GM19239 (cell line): Measurements from ENCODE around the gene NXN.
A peak's percentile ranks its signal among the peaks of the same experiment; 100 is the strongest.
"Not testable (repeated sequence)": the region's sequence is repeated elsewhere in the genome, so short reads cannot be mapped to it uniquely, and the experiment has no call there.

Experiments used
- DNase-seq: peaks from one replicate; pipeline ENCODE4 v3.0.0; 2011; ENCODE audit warnings: low spot score; ENCODE audit not compliant: insufficient read length
- FAIRE-seq: peaks from 2 replicates; lab custom pipeline; 2011; peaks lifted over from hg19 to GRCh38; lab: Jason Lieb, UNC

The NXN gene

DNA sequence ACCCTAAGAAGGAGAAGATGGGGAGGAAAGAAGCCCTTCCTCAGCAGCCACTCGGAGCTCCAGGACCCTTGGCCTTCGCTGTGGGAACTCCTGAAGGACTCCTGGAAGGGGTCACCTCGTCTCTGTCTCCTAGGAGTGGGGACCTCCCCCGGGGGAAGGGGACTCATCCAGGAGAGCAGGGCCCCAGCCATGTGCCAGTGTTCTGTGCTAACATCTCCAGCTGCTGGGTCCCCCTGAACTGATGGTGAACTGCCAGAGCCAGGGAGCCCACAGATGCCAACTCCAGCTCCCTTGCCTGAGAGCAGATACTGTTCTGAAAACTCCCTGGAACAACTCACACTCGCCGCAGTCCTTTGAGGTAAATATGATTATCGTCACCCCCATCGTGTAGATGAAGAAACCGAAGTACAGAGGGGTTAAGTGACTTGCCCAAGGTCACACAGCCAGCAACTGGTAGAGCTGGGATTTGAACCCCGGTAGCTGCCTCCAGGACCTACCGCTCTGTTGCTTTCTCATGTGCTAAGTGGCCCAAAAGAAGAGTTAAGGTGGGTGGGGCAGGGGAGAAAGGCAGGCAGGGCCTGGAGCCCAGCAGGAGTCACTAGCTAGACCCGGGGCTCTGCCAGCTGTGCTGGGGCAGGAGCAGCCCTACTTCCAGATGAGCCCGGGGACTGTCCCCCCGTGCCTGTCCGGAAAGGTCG, 27.9 kb upstream of the NXN start:
- DNase-seq (no peak), FAIRE-seq (no peak)

DNA sequence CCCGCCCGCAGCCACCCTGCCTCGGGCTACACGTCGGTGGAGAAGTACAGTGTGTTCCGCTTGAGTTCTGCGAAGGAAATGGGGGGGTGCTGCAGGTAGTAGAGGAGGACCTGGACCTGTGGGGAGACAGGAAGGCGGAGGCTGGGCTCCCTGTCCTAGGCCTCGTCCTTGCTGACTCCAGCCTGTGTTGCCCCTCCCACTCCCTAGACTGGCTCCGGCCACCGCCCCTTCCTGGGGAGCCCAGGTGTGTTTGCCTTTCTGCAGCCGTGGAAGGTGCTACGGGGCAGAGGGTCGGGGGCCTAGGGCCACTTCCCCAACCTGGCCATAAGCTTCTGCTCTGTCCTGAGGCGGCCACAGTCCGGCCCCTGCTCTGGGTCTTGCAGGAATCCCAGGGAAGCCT, 26.5 kb upstream of the NXN start:
- FAIRE-seq (no peak), DNase-seq (no peak)

DNA sequence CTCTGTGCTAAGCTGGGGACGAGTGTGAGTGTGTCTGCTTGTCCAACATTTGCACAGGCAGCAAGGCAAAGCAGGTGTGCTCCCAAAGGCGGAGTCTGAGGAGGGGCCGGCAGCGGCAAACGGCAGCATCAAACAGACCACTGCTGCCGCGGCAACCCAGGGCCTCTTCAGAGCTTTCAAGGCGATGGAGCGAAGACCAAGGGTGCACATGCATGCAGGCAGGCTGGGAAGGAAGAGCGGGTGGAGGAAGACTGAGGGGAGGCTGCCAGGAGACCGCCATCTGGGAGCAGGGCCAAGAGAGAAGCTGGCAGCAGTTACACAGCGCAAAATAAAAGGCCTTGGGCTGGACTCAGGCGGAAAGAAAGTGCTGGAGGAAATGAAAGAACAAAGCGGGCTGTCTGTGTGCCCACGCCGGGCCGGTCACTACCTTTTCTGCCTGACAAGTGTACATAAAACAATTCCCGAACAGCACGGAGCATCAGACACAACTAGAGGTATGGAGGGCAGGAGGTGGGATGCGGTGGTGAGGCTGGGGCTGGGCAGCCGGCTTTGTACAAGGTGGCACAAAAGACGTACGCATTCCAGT, 25.9 kb upstream of the NXN start:
- DNase-seq (no peak), FAIRE-seq (no peak)

DNA sequence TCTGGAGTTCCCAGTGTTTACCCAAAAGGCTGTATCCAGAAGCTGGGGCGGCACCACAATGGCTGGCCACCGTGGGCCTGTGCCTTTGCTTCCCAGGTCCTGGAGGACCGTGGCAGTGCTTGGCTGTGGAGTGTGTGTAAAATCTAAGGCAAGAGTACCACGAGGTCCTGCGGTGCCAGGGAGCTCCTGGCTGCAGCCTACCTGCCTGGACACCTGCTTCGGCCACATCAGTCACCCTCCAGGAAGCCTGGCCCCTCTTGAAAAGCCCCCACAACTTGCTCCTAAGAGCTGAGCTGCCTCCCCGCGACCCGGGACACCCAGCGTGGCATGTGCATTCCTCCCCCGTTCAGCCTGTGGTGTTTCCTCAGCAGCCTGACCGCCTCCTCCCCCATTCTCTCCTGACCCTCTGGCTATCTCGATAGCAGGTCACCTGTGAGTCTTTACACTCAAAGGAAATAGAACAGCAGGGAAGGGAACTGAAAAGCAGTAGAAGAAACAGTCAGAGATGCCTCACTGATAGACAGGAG, 25.3 kb upstream of the NXN start:
- no peak for DNase-seq
- no peak for FAIRE-seq

DNA sequence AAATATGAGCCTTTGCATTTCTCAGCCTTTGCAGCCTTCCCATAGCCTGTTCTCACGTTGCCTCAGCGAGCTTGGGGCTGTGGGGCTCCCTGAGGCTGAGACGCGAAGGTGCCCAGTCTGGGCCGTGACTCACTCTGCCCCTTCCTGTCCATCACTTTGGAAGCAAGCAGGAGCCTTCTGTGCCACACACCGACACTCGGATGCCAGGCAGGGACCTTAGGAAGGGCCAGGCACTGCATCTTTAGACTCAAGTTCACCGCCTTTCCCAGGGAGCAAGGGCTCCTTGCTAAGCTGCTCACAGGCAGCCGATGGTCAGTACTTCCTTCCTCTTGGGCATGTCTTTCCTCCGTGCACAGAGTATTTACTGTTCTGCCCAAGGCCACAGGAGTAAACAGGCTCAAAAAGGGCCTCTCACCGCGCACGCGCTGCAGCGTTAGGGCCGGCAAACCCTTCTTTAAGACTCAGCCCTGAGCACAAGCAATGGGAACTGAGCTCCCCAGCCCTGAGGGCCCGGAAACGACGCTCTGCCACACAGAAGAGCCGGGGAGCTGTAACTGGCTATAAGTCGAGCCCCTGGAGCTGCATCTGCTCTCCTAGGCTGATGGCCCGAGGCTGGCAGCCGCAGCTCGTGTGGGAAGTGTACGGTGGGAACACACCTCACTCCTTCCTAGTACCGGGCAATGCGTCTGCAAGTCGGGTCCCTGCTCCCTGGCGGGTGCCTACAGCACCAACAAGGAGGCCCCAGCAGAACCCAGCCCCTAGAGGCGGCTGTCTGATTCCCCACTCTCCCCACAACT, 24.6 kb upstream of the NXN start:
- FAIRE-seq (no peak), DNase-seq (no peak)

DNA sequence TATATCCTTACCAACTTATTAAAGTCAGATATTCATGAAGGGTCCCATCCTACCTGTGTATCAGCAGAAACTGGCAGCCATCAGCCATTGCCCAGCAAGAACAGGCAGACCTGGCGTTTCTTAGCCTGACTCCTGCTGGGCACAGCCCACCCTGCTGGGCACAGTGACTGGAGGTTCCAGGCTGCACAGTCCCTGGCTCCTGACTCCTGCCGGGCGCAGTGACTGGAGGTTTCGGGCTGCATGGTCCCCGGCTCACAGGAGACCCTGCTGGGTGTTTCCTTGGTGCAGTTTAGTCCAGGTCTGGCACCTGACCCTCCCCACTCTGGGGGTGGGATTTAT, 24.0 kb upstream of the NXN start:
- DNase-seq (no peak), FAIRE-seq (no peak)

DNA sequence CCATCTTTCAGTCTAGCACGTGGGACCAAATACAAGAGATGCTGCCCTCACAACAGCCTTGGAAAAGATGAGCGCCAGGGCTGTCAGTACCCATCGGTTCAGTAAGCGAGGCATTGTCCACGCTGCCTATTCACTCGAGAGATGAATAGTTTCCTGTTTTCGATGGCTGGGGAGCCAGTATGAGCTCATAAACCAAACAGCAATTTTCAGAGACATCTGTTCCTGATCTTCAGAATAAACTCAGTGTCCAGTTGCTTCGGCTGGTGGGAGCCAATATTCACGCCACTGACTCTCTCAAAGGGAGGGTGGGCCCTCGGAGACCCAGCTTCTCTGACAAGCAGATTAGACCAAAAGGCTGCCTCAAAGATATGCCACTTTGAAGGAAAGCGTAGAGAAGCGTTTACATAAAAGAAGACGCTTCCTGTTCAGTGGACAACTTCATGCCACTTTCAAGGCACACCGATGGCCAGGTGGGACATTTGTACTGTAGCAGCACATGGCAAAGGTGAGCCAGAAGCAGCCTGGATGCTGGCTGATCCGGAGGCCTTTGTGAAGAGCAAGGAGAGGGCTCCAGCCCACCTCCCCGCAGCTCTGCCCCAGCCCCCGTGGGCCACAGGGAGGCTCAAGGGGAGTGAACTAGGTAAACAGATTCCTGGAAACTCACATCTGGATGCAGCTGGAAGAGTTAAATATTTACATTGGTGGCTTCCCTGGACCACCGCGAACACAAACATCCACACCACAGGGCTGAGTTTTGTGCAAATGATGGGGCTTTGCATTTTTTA, 23.4 kb upstream of the NXN start:
- FAIRE-seq: no peak
- no peak for DNase-seq

DNA sequence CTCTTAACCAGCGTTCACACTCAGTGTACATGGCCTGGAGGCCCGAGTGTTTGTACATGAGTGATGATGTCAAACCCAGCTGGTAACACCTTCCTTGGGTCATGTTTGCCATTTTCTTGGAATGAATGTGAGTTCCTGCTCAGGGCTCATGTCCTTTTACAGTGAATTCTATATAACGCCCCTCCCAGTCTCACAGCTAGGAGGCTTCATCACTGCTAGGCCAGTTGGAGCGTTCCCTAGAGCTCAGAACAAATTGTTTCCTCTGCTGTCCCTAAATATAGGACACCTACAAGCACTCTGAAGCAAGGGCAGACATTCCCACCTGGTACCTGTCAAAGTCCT, 22.8 kb upstream of the NXN start:
- DNase-seq (no peak), FAIRE-seq (no peak)

DNA sequence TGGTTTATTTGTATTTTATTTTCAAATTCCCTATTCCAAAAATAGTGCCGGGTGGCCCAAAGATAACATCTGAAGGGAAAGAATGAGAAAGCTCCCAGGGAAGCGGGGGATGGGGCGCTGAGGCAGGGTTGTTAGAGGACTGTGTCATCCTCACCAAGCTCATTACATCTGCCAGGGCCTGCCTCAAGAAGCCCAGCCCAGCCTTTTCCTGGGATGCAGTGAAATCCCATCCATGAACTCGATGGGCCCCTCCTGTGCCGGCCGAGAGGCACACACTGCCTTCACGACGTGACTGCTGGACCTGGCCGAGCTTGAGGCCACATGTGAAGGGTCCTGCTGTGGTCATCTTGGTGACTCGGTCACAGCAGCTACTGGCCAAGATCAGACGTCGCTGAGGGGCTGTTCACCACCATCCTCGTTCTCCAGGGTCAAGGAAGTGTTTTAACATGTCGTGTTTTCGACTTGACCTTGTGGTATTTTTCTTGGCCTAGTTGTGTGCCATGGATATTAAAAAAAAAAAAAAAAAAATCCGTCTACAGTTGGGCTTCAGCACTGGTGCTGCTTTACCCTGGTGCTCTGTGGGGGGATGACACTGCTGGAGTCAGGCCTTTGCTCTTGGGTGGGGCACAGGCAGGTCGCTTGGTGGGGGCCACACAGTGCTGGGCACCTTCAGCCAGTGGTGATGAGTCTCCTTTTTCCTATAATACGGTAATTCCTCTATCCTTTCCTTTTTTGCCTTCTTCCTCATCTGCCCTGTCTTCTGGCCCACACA, 22.2 kb upstream of the NXN start:
- FAIRE-seq: no peak
- no peak for DNase-seq

DNA sequence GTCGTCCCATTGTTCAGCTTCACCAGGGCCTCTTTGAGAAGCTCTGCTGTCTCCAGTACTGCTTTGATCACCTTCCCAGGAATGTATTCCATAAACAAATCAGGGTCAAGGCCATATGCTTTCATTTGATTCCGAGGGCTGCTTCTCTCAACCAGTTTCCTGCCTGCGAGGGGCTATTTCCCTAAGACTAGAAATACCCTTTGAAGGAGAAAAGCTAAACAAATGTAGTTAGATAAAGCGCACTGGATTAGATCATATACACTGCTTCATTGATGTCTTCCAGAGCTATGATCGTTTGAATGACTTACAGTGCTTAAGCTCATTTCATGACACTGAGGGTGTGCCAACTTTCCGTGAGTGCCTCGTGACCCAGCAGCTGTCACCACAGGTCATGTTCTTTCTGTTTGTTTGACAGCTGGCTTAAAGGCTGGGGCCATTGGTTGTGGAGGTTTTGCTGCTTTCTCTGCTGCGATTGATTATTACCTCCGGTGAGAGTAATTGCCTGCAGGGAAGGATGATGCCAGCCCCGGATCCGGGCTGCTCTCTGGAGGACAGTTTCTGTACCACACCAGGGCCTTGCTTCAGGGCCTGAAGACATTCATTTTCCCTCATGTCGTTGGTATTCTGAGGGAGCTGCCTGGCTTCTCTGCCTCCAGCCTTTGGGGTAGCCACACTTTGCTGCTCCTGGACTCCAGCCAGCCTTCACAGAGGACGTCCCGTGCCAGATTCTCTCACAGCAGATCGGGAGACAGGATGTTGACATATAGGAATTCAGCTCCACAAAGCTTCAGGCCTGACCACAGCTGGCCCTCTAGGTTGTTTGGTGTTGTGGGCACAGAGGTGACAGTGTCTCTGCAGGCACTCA, 21.3 kb upstream of the NXN start:
- DNase-seq (no peak), FAIRE-seq (no peak)

DNA sequence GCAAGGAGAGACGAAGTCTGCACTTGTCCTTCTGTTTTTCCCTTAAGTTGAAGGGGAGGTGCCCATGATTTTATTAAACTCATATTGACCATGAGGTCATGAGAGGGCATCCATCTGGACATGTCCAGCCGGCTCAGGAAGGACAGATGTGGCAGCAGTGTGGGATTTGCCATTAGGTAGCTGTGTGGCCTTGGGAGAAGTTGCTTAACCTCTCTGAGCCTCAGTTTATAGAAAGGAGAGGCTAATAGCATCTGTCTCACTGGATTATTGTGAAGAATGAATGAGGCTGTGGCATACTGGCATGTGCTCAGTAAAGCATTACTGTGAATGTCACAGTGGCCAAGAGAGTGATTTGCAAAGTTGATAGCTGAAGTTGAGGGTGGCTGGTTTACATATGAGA, 18.5 kb upstream of the NXN start:
- DNase-seq (no peak), FAIRE-seq (no peak)

DNA sequence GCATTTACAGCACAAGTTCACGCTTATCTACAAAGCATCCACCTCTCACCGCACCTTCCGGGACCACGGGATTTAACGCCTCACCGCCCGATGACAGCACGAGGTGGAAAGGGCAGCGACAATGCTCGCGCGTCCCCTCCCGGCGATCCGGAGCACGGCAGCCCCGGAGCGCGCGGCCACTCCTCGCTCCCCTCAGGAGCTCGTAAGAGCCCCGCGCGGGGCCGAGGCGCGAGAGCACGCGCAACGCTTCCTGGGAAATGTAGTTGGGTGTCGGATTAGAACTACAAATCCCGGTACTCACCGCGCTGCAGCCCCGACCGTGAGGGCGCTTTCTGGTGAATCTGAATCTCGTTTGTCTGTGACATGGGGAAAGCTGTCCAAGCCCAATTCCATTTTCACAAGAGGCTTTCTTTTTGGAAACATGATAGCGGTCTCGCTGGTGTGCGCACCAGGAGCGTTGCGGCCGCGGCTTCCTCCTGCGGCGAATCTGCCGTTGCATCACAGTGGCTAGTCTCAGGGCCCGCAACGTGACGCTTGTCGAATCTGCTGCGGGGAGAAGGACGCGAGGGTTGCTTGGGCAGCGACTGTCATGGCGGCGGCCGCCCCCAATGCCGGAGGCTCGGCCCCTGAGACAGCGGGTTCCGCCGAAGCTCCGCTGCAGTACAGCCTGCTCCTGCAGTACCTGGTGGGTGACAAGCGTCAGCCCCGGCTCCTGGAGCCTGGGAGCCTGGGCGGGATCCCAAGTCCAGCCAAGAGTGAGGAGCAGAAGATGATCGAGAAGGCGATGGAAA, 17.2 kb upstream of the NXN start, which contains the start of gene TIMM22:
Gene TIMM22, plus strand, starts transcription at position 576 of the 791 bp plus-strand sequence. Its CDS starts 14 bp downstream, at position 590.
- DNase-seq: peak; percentile 95
- peak; percentile 89 for FAIRE-seq

DNA sequence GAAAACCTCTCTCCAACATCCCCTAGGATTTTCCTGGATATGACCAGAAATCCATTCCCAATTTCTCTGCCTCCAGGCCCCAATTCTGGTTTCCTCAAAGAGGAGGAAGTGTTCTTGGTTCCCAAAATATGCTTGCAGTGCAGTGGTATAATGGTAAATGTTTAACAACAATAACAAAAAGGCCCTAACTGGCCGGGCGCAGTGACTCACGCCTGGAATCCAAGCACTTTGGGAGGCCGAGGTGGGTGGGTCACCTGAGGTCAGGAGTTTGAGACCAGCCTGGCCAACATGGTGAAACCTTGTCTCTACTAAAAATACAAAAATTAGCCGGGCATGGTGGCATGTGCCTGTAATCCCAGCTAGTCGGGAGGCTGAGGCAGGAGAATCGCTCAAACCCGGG, 15.7 kb upstream of the NXN start:
- FAIRE-seq, DNase-seq: not testable (repeated sequence)

DNA sequence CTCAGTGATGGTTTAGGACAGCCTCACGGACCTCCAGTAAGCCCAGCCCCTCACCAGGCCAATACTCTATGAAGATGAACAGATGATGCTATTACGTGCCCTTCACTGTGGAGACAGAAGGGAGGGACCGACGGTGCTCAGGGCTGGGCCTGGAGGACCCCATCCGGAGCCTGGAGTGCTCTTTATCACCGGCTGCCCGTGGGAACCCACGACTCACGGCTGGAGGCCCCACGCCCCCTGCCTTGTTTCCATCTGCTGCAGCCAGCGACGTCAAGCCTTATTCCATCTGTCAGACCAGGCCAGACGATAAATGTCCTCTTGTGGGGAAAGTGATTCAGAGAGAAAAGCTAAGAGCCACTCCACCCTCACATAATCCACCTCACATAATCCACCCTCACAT, 13.4 kb upstream of the NXN start:
- no peak for DNase-seq
- FAIRE-seq: no peak

DNA sequence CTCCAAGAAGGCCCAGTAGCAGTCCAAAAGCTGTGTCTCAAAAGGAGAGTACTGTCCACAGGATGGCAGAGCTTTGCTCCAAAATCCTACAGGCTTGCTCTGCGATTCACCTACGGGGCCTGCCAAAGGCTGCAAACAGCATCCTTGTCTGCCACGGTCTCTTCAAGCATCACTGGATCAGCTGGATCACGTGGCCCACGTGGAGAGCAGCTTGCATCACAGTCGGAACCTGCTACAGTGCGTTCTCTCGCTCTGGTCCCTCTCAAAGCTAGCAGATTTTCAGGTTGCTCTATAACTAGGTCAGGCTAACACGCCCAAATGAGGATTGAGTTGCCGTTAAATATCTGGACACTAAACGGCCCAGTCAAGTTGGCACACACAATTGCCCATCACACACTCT, 9.0 kb upstream of the NXN start:
- no peak for FAIRE-seq
- DNase-seq: no peak

DNA sequence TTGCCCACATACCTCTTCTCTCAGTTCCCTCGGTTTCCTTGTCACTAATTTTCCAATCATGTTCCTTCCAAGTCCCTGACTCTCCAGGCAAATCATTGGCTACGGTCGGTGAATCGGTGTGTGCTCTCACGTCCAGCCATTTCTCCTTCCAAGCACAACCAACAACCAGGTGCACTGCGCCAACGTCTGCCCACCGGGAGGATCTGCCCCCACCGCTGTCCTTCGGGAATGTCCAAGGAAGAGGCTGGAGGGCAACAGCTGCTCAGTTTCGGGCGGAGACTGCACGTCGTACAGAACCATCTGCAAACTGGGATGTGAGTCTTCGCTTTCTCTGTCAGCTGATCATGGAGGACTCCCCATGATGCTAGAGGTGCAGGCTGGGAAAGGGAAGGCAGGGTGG, 8.4 kb upstream of the NXN start:
- DNase-seq: no peak
- no peak for FAIRE-seq

DNA sequence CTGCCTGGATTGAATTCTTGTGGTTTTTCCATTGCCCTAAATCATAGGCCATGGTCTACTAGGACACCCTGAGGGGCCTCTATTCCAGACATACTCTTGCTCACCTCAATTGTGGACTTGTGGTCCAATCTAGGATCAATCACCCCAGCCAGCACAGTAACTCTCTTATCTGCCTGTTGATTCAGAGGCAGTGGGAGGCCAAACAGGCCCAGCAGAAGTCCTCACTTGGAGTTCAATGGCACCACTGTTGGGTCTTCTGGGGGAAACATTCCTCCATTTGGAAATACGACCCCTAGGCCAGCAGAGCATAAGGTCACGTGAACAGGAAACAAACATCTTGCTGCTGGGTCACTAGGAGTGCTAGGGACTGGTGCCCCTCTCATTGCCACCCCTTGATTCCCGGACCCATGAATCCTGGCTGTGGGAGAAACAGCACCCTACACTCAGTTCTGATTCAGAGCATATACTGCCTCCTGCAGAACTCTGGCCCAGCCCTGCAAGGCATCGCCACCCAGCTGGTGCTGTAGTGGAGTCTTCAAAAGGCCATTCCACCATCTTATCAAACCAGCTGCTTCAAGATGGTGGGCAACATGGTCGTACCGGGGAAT, 6.8 kb upstream of the NXN start:
- no peak for FAIRE-seq
- DNase-seq: no peak

DNA sequence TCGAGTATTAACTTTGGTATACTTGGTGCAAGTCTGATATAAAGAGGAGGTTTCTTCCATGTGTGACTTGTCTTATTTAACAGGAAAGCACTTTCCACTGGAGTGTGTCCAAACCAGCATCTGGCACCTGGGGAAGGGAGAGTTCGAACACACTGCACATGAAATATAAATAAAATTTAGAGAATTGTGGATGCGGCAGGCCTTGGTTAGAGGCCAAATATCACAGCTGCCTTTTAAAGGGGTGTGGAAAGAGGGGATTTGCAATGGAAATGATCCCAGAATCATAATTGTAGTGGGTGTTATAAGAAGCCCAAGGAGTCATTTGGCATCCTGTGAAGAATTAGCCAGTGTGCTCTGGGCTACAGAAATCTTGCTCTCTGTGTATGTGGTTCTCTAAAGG, 4.3 kb upstream of the NXN start:
- no peak for DNase-seq
- FAIRE-seq: no peak
